ENCODE measurements around the gene DRC7.

GRCh38 chr16:57687363-57687929 lies 7.2 kb upstream of the DRC7 start:
- no peak for TF ChIP-seq CTCF (IDR thresholded peaks at IDR 0.05)
- no peak for TF ChIP-seq ZFX (IDR thresholded peaks at IDR 0.05; ENCODE audit: borderline replicate concordance)

All from 22Rv1 (cell line).